GM12872 (cell line): ENCODE data around the gene FANCE.

ENCODE experiments used
- CTCF ChIP-seq: IDR thresholded peaks from 3 replicates; pipeline ENCODE4 v1.5.1; 2011; ENCODE audit warnings: low read depth, mild to moderate bottlenecking, low read length, moderate library complexity; ENCODE audit not compliant: insufficient read depth

The FANCE gene

GRCh38 chr6:35445691-35446090, 6.4 kb upstream of the FANCE start:
- no peak for TF ChIP-seq CTCF

- TF ChIP-seq CTCF, result no peak
These were observed 3.9 kb upstream of the FANCE start for GRCh38 chr6:35448191-35448590.

GRCh38 chr6:35449287-35449881, 2.8 kb upstream of the FANCE start:
- TF ChIP-seq CTCF, result peak; percentile 60

- TF ChIP-seq CTCF, result no peak
These were observed 570 bp upstream of the FANCE start for GRCh38 chr6:35451354-35452182.

- no peak for TF ChIP-seq CTCF
These were observed 1.1 kb downstream of the FANCE start for GRCh38 chr6:35453236-35453635.

GRCh38 chr6:35454391-35455110, 2.4 kb downstream of the FANCE start:
- TF ChIP-seq CTCF, result no peak

GRCh38 chr6:35457907-35458306, 5.8 kb downstream of the FANCE start:
- TF ChIP-seq CTCF, result no peak
